ENCODE data around the gene PDIA3.

DNA sequence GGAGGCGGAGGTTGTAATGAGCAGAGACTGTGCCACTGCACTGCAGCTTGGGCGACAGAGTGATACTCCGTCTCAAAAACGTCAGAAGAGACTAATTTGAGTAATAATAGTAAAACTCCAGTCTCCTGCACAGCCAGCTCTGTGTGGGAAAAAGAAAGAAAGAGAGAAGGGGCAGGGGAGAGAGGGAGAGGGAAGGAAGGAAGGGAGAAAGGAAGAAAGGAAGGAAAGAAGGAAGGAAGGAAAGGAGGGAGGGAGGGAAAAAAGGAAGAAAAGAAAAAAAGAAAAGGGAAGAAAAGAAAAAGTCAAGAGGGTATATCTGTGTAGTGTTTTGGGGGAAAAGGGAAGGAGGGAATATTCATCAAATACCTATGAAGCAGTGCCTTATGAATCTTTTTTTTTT lies 23.1 kb upstream of the PDIA3 start:
- TF ChIP-seq CTCF (IDR thresholded peaks at IDR 0.05; ENCODE audit: borderline replicate concordance, extremely low read depth, low read length, poor library complexity, severe bottlenecking) (no peak), EZH2 (IDR thresholded peaks at IDR 0.05; ENCODE audit: borderline replicate concordance, low read depth, low read length, severe bottlenecking) (no peak)

Data from DND-41 (cell line).